Heart right ventricle (tissue), 16 donors: ENCODE results near the gene IQGAP2. TPM values are rescaled to one million over a fixed set of nuclear protein-coding genes. Genes with fewer than 3 reads are reported as not detected.

Experiments used
- ATAC-seq, 8 donors: fragments of 200-7000 bp; cut with Tn5 transposase; one replicate each; pipeline ENCODE4 v1.9.1; 2020; ENCODE audit warnings: mild to moderate bottlenecking in 8 of 8, moderate library complexity in 8 of 8, moderate number of reproducible peaks in 1 of 8
- DNase-seq, 2 donors: peaks; one replicate each; pipeline ENCODE4 v3.0.0-alpha.2; 2020
- H3K27ac ChIP-seq, 10 donors: fragments of 200-600 bp; sonication (generic) in 2 of 10; one replicate each; pipeline versions ENCODE4 v1.5.0 to v1.8.0; 2020 to 2022; ENCODE audit warnings: mild to moderate bottlenecking in 3 of 10
- H3K27me3 ChIP-seq, 7 donors: fragments of 200-600 bp; one replicate each; pipeline ENCODE4 v1.8.0; 2021 to 2022; ENCODE audit warnings: mild to moderate bottlenecking in 2 of 7
- H3K36me3 ChIP-seq, 9 donors: fragments of 200-600 bp; sonication (generic) in 1 of 9; one replicate each; pipeline versions ENCODE4 v1.5.0 to v1.8.0; 2020 to 2022; ENCODE audit warnings: mild to moderate bottlenecking in 2 of 9
- H3K4me1 ChIP-seq, 9 donors: fragments of 200-600 bp; sonication (generic) in 1 of 9; one replicate each; pipeline versions ENCODE4 v1.5.0 to v1.8.0; 2020 to 2022; ENCODE audit warnings: mild to moderate bottlenecking in 4 of 9
- H3K4me3 ChIP-seq, 10 donors: fragments of 200-600 bp; sonication (generic) in 2 of 10; one replicate each; pipeline versions ENCODE4 v1.5.0 to v1.8.0; 2020 to 2022; ENCODE audit warnings: mild to moderate bottlenecking in 7 of 10, moderate library complexity in 2 of 10
- H3K9me3 ChIP-seq, 11 donors: fragments of 200-600 bp in 10 of 11; sonication (generic) in 2 of 11; one replicate each; pipeline versions ENCODE4 v1.5.0 to v1.8.0; 2013 to 2022; ENCODE audit warnings: mild to moderate bottlenecking in 2 of 11, control low read depth in 1 of 11, moderate library complexity in 1 of 11
- WGBS, 2 donors: extraction: QIAGEN DNeasy Blood & Tissue Kit; methylation state at CpG; one replicate each; pipeline ENCODE4 v1.1.7; 2013; ENCODE audit warnings: inconsistent platforms in 1 of 2; 5-methylcytosine and 5-hydroxymethylcytosine counted together
- intact Hi-C, 10 donors: fragments of 100-400 bp; cut with DNase I; formaldehyde crosslinking; loops; one replicate each; pipeline versions ENCODE4 v1.11.1 to v1.14.2; 2022
- polyA plus RNA-seq, 2 donors: library from polyadenylated mRNA; stranded (reverse); fragments of 200-250 nt; gene quantifications; one replicate each; pipeline ENCODE4 v1.2.3, GENCODE V29; 2013
- total RNA-seq, 10 donors: library from RNA; stranded (reverse); fragmentation: NEBNext Ultra II Directional in 3 of 10; extraction: Animal tissue kit (Norgen Biotek cat#: 25700) in 3 of 10; gene quantifications; one replicate each; pipeline versions ENCODE4 v1.2.1 to v1.2.4, GENCODE V29; 2021 to 2023
- TF ChIP-seq, protein P1 (sequence below), 9 donors: fragments of 200-600 bp; sonication (generic) in 2 of 9; IDR thresholded peaks; one replicate each; pipeline versions ENCODE4 v1.5.0 to v1.8.0; 2021 to 2022; ENCODE audit warnings: antibody characterized with exemption in 9 of 9, mild to moderate bottlenecking in 5 of 9, moderate library complexity in 1 of 9
- donor health status: Arrhythmogenic right ventricular cardiomyopathy.
- donor health status: ischemic (EF 13 %, LVEDD 7.1; RV severe dilation, severe dysfunction).
- donor health status: healthy with polysubstance abuse.
- donor health status: DM: no; HTN: yes; CAD: no.
- donor health status: DM: no; HTN: no; CAD: no.
- donor health status: ischemic (EF 25% LVEDD 6.9; RV normal size, moderate dysfunction).
- donor health status: ischemic (EF 25% LVEDD 5.7; RV mildly dilated, moderate dysfunction).
- donor health status: healthy.
- donor health status: DM: yes; HTN: yes; CAD: no.
- donor health status: Ischemic cardiomyopathy.
- donor health status: ischemic (EF 35%, LVEDD 5.7; RV mildly dilated, moderate dysfunction).
- donor health status: nonischemic (EF 11% LVEDD 7.7; RV severe dilation, severe dysfunction).
- donor health status: DM: yes; HTN: yes; CAD: no.
- donor health status: PGD.
- donor health status: ischemic (EF 29% LVEDD 5.4; RV normal size, mild dysfunction).
- donor health status: nonischemic (EF 23%, LVEDD 6.1; RV moderate dilation, normal function).

Gene IQGAP2
- total and polyA plus RNA-seq, 12 donors = 2.5 to 22.3 (median 5.0) TPM

DNA sequence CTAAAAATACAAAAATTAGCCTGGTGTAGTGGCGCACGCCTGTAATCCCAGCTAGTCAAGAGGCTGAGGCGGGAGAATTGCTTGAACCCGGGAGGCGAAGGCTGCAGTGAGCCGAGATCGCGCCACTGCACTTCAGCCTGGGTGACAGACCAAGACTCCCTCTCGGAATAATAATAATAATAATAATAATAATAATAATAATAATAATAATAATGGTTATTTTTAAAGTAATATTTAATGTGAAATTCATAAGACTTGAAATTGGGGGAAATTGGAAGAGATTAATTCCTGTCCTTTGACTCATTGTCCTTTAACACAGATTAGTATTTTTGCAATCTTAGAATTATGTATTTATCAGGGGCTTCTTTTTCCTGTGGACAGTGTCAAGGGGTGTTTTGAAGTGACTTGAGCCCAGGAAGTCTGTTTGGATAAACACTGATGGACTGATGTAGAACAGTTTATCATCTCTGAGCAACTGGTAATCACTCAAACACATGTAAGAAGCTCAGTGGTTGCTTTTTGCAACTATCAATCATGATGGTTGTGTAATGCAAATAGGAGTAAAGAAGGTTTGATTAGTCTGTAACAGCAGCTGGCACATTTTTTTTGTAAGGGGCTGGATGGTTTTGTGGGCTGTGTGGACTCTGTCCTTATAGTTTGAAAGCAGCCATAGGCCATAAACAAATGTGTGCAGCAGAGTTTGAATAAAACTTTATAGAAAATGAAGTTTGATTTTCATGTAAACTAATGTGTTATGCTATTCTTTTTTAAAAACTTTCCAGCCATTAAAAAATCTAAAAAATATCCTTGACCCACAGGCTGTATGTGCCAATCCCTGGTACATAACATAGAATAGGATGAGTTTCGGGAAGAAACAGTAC lies 126.6 kb downstream of the IQGAP2 start:
- ATAC-seq (no peak), DNase-seq (no peak)
- WGBS, 2 donors = 95 to 96% methylated on average over 10 of the region's 10 CpGs
- intact Hi-C loops = no loop called here
- no peak overlapping the region for H3K4me3 ChIP-seq
- H3K27ac ChIP-seq = no peak overlapping the region
- peaks cover 0 to 3% (median 0%) of the 10 kb centered on the region in 9 donors for H3K4me1 ChIP-seq
- H3K36me3 ChIP-seq = no peaks in the 10 kb centered on the region
- TF ChIP-seq, protein P1, sequence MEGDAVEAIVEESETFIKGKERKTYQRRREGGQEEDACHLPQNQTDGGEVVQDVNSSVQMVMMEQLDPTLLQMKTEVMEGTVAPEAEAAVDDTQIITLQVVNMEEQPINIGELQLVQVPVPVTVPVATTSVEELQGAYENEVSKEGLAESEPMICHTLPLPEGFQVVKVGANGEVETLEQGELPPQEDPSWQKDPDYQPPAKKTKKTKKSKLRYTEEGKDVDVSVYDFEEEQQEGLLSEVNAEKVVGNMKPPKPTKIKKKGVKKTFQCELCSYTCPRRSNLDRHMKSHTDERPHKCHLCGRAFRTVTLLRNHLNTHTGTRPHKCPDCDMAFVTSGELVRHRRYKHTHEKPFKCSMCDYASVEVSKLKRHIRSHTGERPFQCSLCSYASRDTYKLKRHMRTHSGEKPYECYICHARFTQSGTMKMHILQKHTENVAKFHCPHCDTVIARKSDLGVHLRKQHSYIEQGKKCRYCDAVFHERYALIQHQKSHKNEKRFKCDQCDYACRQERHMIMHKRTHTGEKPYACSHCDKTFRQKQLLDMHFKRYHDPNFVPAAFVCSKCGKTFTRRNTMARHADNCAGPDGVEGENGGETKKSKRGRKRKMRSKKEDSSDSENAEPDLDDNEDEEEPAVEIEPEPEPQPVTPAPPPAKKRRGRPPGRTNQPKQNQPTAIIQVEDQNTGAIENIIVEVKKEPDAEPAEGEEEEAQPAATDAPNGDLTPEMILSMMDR (IDR thresholded peaks at IDR 0.05) = no peak
- H3K27me3 ChIP-seq = no peaks in the 10 kb centered on the region
- H3K9me3 ChIP-seq = no peaks in the 10 kb centered on the region

DNA sequence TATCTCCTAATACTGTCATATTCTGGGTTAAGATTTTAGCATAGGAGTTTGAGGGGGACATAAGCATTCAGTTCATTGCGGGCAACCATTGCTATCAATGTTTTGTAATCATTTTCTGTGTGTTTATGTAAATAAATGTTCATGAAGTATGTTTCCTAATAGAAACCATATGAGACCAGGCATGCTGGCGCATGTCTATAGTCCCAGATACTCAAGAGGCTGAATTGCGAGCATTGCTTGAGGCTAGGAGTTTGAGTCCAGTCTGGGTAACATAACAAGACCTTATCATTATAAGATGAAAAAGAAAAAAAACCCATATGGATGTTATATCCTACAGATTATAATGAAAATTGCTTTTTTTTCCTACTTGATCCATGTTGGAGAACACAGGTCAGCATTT lies 129.0 kb downstream of the IQGAP2 start:
- no peak overlapping the region for H3K4me3 ChIP-seq
- H3K4me1 ChIP-seq = peaks cover 0 to 3% (median 0%) of the 10 kb centered on the region in 9 donors
- no peaks in the 10 kb centered on the region for H3K36me3 ChIP-seq
- H3K27ac ChIP-seq = no peak overlapping the region
- WGBS, 2 donors = 95 to 99% methylated on average over 3 of the region's 3 CpGs
- ATAC-seq = no peak
- H3K9me3 ChIP-seq = no peaks in the 10 kb centered on the region
- no peak for DNase-seq
- intact Hi-C loops = no loop called here
- H3K27me3 ChIP-seq = no peaks in the 10 kb centered on the region
- TF ChIP-seq, protein P1 (IDR thresholded peaks at IDR 0.05) = no peak

DNA sequence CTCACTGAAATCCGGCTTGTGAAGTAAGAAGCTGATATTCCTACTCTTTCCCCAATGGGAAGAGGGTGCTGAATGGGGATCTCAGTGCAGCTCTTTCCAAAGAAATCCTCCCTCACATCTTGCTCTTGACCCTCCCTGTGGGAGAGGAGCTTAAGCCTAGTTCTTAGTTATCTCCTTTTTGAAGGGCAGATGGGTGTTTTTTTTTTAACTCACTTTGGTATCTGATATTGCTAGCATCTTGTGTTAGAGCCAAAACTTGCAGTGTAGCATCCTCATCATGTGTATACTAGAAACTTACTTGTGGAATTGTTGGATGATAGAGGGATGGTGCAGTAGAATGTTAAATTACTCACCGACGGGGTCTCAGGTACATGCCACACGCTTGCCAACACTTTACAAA lies 129.9 kb downstream of the IQGAP2 start:
- H3K27me3 ChIP-seq = no peaks in the 10 kb centered on the region
- 93 to 97% methylated on average over 4 of the region's 4 CpGs for WGBS, 2 donors
- DNase-seq (no peak), ATAC-seq (no peak)
- intact Hi-C loops = no loop called here
- TF ChIP-seq, protein P1 (IDR thresholded peaks at IDR 0.05) = no peak
- H3K4me3 ChIP-seq = no peak overlapping the region
- peaks cover 0 to 3% (median 0%) of the 10 kb centered on the region in 9 donors for H3K4me1 ChIP-seq
- no peaks in the 10 kb centered on the region for H3K36me3 ChIP-seq
- H3K27ac ChIP-seq = no peak overlapping the region
- H3K9me3 ChIP-seq = no peaks in the 10 kb centered on the region

DNA sequence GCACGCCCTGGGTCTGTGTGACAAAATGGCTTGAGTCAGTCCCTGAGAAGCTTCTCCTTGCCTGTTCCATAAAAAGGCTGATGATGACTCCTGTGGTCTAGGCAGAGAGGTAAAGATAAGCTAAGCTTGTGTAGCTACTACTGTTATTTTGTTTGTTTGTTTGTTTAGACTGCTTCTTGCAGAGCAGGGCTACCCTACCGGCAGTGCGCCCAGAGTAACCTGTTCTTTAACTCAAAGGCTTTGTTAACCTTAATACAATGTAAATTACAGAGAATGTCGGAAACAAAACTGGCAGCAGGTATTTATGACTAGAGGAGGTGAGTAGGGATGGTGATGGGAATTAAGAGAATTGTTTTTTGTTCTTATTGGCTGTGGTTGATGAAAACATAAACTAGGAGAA lies 132.5 kb downstream of the IQGAP2 start:
- ATAC-seq (no peak), DNase-seq (no peak)
- H3K27me3 ChIP-seq = no peaks in the 10 kb centered on the region
- H3K36me3 ChIP-seq = no peaks in the 10 kb centered on the region
- TF ChIP-seq, protein P1 (IDR thresholded peaks at IDR 0.05) = no peak
- H3K9me3 ChIP-seq = no peaks in the 10 kb centered on the region
- H3K4me3 ChIP-seq = no peak overlapping the region
- 83 to 84% methylated on average over 4 of the region's 4 CpGs for WGBS, 2 donors
- intact Hi-C loops = no loop called here
- no peak overlapping the region for H3K27ac ChIP-seq
- peaks cover 0 to 3% (median 0%) of the 10 kb centered on the region in 9 donors for H3K4me1 ChIP-seq
